Stimulated activated CD4-positive, alpha-beta T cell treated with anti-CD3 and anti-CD28 coated beads, Interleukin-12 subunit alpha, Interleukin-12 subunit beta, amount 100 ng/mL, for 24 hours (primary cell): ENCODE results near the gene IL21.
"Not testable (repeated sequence)": the region's sequence is repeated elsewhere in the genome, so short reads cannot be mapped to it uniquely, and the experiment has no call there.

Experiments
- DNase-seq, 2 experiments: peaks; one replicate each; pipeline ENCODE4 v3.0.0-alpha.2; 2020; ENCODE audit warnings: low read depth in 2 of 2

The IL21 gene

DNA sequence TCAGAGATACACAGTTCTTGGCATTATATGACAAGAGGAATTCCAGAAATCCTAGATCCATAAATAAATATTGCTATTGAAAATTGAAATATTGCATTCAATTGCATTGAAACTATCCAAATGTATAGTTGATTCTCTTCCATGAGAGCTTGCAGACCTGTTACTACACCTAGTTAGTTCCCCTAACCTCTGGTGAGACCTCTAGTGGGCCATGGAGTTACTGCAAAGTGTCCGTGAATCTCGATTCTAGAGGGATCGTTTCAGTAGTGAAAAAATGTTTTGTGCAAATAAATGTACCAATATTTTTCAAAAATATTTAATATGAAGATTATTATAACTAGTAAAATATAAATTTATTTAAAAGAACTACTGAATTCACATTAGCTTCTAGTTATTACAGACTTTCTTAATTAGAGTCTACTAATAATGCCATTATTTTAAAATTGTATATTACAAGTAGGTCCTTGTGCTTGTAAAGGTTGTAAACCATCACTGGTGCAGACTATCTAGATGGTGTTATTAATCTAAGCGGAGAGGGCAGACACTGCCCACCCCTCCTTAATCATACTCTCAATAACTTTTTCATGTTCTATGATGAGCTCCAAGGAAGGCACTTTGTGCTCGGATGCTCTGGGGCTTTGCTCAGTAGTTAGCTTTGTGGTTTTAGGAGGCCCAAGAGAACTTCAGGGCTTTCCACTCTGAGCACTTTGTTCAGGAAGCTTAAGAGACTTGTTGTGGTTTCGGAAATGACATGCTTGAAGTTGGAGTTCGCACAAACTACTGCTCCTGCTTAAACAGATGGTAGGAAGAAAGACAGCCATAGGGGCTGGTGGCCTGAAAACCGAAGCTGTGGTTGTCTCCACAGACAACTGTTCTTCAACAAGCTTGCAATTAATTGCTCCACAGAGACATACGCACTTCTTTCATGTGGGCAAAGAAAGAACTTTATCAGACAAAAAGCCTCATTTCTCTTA is 42.8 kb downstream of the IL21 start:
- peak in 1 of 2 experiments; percentile 74 for DNase-seq

DNA sequence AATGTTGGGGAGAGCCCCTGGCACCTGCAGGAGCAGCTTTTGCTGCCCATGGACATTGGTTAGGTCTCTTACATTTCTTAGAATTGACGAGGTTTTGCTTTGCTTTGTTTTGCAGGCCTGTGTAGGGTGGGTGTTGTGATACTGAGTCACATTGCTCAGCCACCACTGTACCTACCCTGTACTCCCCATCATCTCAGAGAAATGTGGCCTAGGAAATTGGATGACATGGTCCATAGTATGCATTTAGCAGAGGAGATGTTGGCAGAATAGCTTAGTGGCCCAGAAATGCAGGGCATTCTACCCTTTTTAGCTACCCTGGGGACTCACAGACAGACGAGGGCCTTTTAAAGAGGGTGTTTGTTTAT is 43.7 kb downstream of the IL21 start:
- DNase-seq = no peak

- no peak for DNase-seq
Measured at GRCh38 chr4:122576261-122577188, 44.3 kb downstream of the IL21 start.

- not testable (repeated sequence) for DNase-seq
Measured at GRCh38 chr4:122574347-122574746, 46.5 kb downstream of the IL21 start.

DNA sequence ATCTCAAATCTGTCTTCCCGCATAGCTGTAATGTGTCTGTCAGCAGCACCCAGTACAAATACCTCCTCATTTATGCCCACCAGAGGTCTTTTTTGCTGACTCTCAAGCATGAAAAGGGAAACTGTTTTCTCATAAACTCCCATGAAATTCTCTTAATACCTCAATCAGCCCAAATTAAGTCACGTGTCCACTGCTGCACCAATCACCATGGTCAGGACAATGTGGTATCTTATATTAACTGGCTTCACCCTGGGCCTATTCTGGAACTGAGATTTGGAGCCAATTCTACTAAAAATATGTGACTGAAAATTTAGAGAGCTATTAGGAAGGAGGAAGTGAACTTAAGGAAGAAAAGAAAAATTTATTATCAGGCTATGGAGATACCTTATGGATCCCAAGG is 58.4 kb downstream of the IL21 start:
- no peak for DNase-seq
